WTC11 (cell line): ENCODE results near the gene CCDC60. TPM values are rescaled to one million over a fixed set of nuclear protein-coding genes. Genes with fewer than 3 reads are reported as not detected.

Experiments used
- ATAC-seq: fragments of 200-7000 bp; cut with Tn5 transposase; 2 replicates; pipeline ENCODE4 v1.10.0; 2021; ENCODE audit warnings: mild to moderate bottlenecking, moderate library complexity
- CTCF ChIA-PET: fragments of 300-600 bp; sonication (Branson Sonifier 250); formaldehyde crosslinking; loops from one replicate; lab custom pipeline; 2021; ENCODE audit warnings: antibody characterized with exemption; lab: Charles Lee
- POLR2A ChIA-PET: fragments of 350-600 bp; sonication (Branson Sonifier 250); formaldehyde crosslinking; loops from one replicate; lab custom pipeline; 2021; ENCODE audit warnings: antibody characterized with exemption; lab: Charles Lee
- DNase-seq: peaks from one replicate; pipeline ENCODE4 v3.0.0; 2021; ENCODE audit warnings: low spot score
- H3K27ac Mint-ChIP-seq: 2 replicates; pipeline ENCODE4 v1.8.0; 2021; ENCODE audit warnings: mixed read lengths
- H3K27me3 Mint-ChIP-seq: 2 replicates; pipeline ENCODE4 v1.8.0; 2021; ENCODE audit warnings: low read depth, mild to moderate bottlenecking, moderate library complexity, mixed read lengths
- H3K36me3 Mint-ChIP-seq: 2 replicates; pipeline ENCODE4 v1.8.0; 2021; ENCODE audit warnings: mixed read lengths
- H3K4me1 Mint-ChIP-seq: 2 replicates; pipeline ENCODE4 v1.8.0; 2022; ENCODE audit warnings: mixed read lengths
- H3K4me3 Mint-ChIP-seq: 2 replicates; pipeline ENCODE4 v1.8.0; 2021; ENCODE audit warnings: mild to moderate bottlenecking, moderate library complexity, mixed read lengths
- H3K9me3 Mint-ChIP-seq: 2 replicates; pipeline ENCODE4 v1.8.0; 2021; ENCODE audit warnings: mixed read lengths
- AR ChIP-seq: fragments of 250-450 bp; sonication (Bioruptor Pico); IDR thresholded peaks from 2 replicates; pipeline ENCODE4 v1.9.0; 2021; ENCODE audit warnings: mild to moderate bottlenecking
- ARID4B ChIP-seq: sonication (generic); formaldehyde crosslinking; IDR thresholded peaks from 2 replicates; pipeline ENCODE4 v1.8.0; 2023; ENCODE audit warnings: missing genetic modification reagents, mild to moderate bottlenecking, borderline replicate concordance
- ATF3 ChIP-seq: sonication (generic); formaldehyde crosslinking; conservative IDR thresholded peaks from 2 replicates; pipeline ENCODE4 v1.8.1; 2022; ENCODE audit warnings: mild to moderate bottlenecking, missing genetic modification reagents
- CBFB ChIP-seq: sonication (generic); formaldehyde crosslinking; IDR thresholded peaks from 2 replicates; pipeline ENCODE4 v1.8.1; 2022; ENCODE audit warnings: mild to moderate bottlenecking, low read depth, missing genetic modification reagents
- ETV6 ChIP-seq: sonication (generic); formaldehyde crosslinking; IDR thresholded peaks from 2 replicates; pipeline ENCODE4 v1.8.1; 2022; ENCODE audit warnings: mild to moderate bottlenecking, missing genetic modification reagents
- FOXK1 ChIP-seq: sonication (generic); formaldehyde crosslinking; IDR thresholded peaks from 2 replicates; pipeline ENCODE4 v1.8.0; 2022; ENCODE audit warnings: mild to moderate bottlenecking, moderate library complexity, missing genetic modification reagents
- GABPB1 ChIP-seq: sonication (generic); formaldehyde crosslinking; IDR thresholded peaks from 2 replicates; pipeline ENCODE4 v1.8.1; 2023; ENCODE audit warnings: mild to moderate bottlenecking, missing genetic modification reagents
- HMGA2 ChIP-seq: fragments of 250-450 bp; sonication (Bioruptor Pico); IDR thresholded peaks from 2 replicates; pipeline ENCODE4 v1.4.0; 2021; ENCODE audit warnings: mild to moderate bottlenecking, moderate library complexity
- KAT7 ChIP-seq: sonication (generic); formaldehyde crosslinking; IDR thresholded peaks from 2 replicates; pipeline ENCODE4 v1.8.1; 2023; ENCODE audit warnings: missing genetic modification reagents, mild to moderate bottlenecking, borderline replicate concordance
- MXD4 ChIP-seq: fragments of 250-450 bp; sonication (Bioruptor Pico); IDR thresholded peaks from 2 replicates; pipeline ENCODE4 v1.8.0; 2021; ENCODE audit warnings: mild to moderate bottlenecking, moderate library complexity, borderline replicate concordance
- RELA ChIP-seq: sonication (generic); formaldehyde crosslinking; IDR thresholded peaks from 2 replicates; pipeline ENCODE4 v1.8.1; 2022; ENCODE audit warnings: missing genetic modification reagents, mild to moderate bottlenecking, borderline replicate concordance
- SOX15 ChIP-seq: fragments of 250-450 bp; sonication (Bioruptor Pico); IDR thresholded peaks from 2 replicates; pipeline ENCODE4 v1.9.0; 2021; ENCODE audit warnings: mild to moderate bottlenecking
- TCF7 ChIP-seq: sonication (generic); formaldehyde crosslinking; IDR thresholded peaks from 2 replicates; pipeline ENCODE4 v1.8.0; 2022; ENCODE audit warnings: mild to moderate bottlenecking, low read depth, missing genetic modification reagents, moderate library complexity
- ZNF232 ChIP-seq: sonication (generic); formaldehyde crosslinking; IDR thresholded peaks from 2 replicates; pipeline ENCODE4 v1.8.0; 2022; ENCODE audit warnings: mild to moderate bottlenecking, missing genetic modification reagents
- ZNF416 ChIP-seq: fragments of 250-450 bp; sonication (Bioruptor Pico); IDR thresholded peaks from 2 replicates; pipeline ENCODE4 v1.9.0; 2021; ENCODE audit warnings: mild to moderate bottlenecking, inconsistent platforms
- total RNA-seq: library from RNA; stranded (reverse); gene quantifications from 3 replicates; pipeline ENCODE4 v1.2.3, GENCODE V29; 2021
- TF ChIP-seq, protein P1 (sequence below): fragments of 250-450 bp; sonication (Bioruptor Pico); IDR thresholded peaks from 2 replicates; pipeline ENCODE4 v1.9.0; 2021; ENCODE audit warnings: moderate library complexity, mild to moderate bottlenecking, inconsistent platforms, borderline replicate concordance
- TF ChIP-seq, protein P2 (sequence below): sonication (generic); formaldehyde crosslinking; IDR thresholded peaks from 2 replicates; pipeline ENCODE4 v1.8.1; 2023; ENCODE audit warnings: mild to moderate bottlenecking, missing genetic modification reagents
- TF ChIP-seq, protein P3 (sequence below): sonication (generic); formaldehyde crosslinking; IDR thresholded peaks from 2 replicates; pipeline ENCODE4 v1.8.1; 2022; ENCODE audit warnings: mild to moderate bottlenecking, missing genetic modification reagents, moderate library complexity, borderline replicate concordance
- TF ChIP-seq, protein P4 (sequence below): sonication (generic); formaldehyde crosslinking; conservative IDR thresholded peaks from 2 replicates; pipeline ENCODE4 v1.8.1; 2023; ENCODE audit warnings: mild to moderate bottlenecking, low read depth, missing genetic modification reagents, moderate library complexity
- TF ChIP-seq, protein P5 (sequence below): sonication (generic); formaldehyde crosslinking; IDR thresholded peaks from 2 replicates; pipeline ENCODE4 v1.8.1; 2023; ENCODE audit warnings: mild to moderate bottlenecking, missing genetic modification reagents

Gene CCDC60
- total RNA-seq, 1 experiment from 2014 or later, result 1.1 TPM

DNA sequence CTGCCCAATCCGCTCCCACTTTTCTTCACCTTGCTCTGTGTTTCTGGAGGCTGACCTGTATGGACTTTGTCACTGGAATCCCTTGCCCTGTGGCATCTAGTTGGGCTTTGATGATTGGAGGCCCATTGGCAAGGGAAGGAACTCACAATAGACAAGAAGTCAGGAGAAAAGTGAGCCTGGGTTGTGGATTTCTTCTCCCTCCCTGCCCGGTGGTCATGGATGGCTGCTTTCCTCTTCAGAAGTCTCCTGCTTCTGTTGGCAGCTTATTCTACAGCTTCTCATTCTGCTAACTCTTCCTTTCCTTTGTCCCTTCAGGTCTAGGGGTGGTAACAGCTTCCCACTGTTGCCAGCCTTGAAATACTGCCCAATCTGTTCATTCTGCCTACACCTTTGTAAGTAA is 13.9 kb upstream of the CCDC60 start (continued):
- no peak for TF ChIP-seq ARID4B (CRISPR knock-in tag)
- TF ChIP-seq, all 79 proteins: peak for 0

DNA sequence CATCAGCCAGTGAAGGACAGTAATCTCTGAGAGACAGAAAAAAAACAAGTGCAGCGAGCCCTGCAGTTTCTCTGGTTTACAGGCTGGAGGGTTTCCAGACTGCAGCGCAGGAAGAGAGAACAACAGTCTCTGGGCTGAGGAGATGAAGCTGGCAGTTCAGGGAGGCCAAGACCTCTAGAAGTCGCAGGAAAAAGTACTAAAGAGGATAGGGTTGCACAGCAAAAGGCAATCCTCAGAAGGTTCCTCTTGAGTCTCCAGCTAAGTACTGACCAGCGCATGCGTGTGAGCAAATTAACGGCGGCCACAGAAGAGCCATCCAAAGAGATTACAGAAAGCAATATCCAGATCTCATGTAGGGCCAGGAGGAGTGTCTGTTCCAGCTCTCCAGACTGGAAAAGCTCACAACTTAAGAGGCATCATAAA is 12.2 kb upstream of the CCDC60 start:
- H3K36me3 Mint-ChIP-seq, result no peaks in the 10 kb centered on the region
- peaks cover 5% of the 10 kb centered on the region; the same call in 1 of the 2 replicates for H3K4me1 Mint-ChIP-seq
- ChIA-PET CTCF (interaction anchor here (1.4 kb wide), 1 partner anchor 91 kb away, joined by 4 read pairs; no protein-coding TSS in a partner anchor), POLR2A (no interaction called here)
- no peak overlapping the region for H3K4me3 Mint-ChIP-seq
- H3K27me3 Mint-ChIP-seq, result peaks cover 4% of the 10 kb centered on the region
- H3K27ac Mint-ChIP-seq, result no peak overlapping the region
- no peak for ATAC-seq
- no peaks in the 10 kb centered on the region for H3K9me3 Mint-ChIP-seq
- no peak for DNase-seq
- TF ChIP-seq SOX15 (CRISPR knock-in tag) (no peak), ZNF416 (CRISPR knock-in tag) (no peak), KAT7 (CRISPR knock-in tag) (no peak), RELA (no peak), AR (CRISPR knock-in tag) (no peak), CBFB (CRISPR knock-in tag) (no peak), ZNF232 (CRISPR knock-in tag) (no peak), GABPB1 (no peak), TCF7 (no peak), HMGA2 (CRISPR knock-in tag) (no peak), FOXK1 (CRISPR knock-in tag) (no peak), MXD4 (CRISPR knock-in tag) (no peak), ATF3 (CRISPR knock-in tag) (no peak), ETV6 (CRISPR knock-in tag) (no peak)
- TF ChIP-seq, protein P1, sequence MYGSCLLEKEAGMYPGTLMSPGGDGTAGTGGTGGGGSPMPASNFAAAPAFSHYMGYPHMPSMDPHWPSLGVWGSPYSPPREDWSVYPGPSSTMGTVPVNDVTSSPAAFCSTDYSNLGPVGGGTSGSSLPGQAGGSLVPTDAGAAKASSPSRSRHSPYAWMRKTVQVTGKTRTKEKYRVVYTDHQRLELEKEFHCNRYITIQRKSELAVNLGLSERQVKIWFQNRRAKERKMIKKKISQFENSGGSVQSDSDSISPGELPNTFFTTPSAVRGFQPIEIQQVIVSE (CRISPR knock-in tag), result no peak
- TF ChIP-seq, protein P2, sequence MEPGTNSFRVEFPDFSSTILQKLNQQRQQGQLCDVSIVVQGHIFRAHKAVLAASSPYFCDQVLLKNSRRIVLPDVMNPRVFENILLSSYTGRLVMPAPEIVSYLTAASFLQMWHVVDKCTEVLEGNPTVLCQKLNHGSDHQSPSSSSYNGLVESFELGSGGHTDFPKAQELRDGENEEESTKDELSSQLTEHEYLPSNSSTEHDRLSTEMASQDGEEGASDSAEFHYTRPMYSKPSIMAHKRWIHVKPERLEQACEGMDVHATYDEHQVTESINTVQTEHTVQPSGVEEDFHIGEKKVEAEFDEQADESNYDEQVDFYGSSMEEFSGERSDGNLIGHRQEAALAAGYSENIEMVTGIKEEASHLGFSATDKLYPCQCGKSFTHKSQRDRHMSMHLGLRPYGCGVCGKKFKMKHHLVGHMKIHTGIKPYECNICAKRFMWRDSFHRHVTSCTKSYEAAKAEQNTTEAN (CRISPR knock-in tag), result no peak
- TF ChIP-seq, protein P3, sequence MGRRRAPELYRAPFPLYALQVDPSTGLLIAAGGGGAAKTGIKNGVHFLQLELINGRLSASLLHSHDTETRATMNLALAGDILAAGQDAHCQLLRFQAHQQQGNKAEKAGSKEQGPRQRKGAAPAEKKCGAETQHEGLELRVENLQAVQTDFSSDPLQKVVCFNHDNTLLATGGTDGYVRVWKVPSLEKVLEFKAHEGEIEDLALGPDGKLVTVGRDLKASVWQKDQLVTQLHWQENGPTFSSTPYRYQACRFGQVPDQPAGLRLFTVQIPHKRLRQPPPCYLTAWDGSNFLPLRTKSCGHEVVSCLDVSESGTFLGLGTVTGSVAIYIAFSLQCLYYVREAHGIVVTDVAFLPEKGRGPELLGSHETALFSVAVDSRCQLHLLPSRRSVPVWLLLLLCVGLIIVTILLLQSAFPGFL (CRISPR knock-in tag), result no peak
- TF ChIP-seq, protein P4, sequence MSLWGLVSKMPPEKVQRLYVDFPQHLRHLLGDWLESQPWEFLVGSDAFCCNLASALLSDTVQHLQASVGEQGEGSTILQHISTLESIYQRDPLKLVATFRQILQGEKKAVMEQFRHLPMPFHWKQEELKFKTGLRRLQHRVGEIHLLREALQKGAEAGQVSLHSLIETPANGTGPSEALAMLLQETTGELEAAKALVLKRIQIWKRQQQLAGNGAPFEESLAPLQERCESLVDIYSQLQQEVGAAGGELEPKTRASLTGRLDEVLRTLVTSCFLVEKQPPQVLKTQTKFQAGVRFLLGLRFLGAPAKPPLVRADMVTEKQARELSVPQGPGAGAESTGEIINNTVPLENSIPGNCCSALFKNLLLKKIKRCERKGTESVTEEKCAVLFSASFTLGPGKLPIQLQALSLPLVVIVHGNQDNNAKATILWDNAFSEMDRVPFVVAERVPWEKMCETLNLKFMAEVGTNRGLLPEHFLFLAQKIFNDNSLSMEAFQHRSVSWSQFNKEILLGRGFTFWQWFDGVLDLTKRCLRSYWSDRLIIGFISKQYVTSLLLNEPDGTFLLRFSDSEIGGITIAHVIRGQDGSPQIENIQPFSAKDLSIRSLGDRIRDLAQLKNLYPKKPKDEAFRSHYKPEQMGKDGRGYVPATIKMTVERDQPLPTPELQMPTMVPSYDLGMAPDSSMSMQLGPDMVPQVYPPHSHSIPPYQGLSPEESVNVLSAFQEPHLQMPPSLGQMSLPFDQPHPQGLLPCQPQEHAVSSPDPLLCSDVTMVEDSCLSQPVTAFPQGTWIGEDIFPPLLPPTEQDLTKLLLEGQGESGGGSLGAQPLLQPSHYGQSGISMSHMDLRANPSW (CRISPR knock-in tag), result no peak
- TF ChIP-seq, protein P5, sequence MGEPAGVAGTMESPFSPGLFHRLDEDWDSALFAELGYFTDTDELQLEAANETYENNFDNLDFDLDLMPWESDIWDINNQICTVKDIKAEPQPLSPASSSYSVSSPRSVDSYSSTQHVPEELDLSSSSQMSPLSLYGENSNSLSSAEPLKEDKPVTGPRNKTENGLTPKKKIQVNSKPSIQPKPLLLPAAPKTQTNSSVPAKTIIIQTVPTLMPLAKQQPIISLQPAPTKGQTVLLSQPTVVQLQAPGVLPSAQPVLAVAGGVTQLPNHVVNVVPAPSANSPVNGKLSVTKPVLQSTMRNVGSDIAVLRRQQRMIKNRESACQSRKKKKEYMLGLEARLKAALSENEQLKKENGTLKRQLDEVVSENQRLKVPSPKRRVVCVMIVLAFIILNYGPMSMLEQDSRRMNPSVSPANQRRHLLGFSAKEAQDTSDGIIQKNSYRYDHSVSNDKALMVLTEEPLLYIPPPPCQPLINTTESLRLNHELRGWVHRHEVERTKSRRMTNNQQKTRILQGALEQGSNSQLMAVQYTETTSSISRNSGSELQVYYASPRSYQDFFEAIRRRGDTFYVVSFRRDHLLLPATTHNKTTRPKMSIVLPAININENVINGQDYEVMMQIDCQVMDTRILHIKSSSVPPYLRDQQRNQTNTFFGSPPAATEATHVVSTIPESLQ (CRISPR knock-in tag), result no peak
